A673 (cell line): ENCODE measurements around the gene SHOX. TPM values are rescaled to one million over a fixed set of nuclear protein-coding genes. Genes with fewer than 3 reads are reported as not detected.
"Not testable (repeated sequence)": the region's sequence is repeated elsewhere in the genome, so short reads cannot be mapped to it uniquely, and the experiment has no call there.

Source experiments
- BruUV-seq: library from RNA; stranded (reverse); fragments of 400-500 nt; replicated peaks from 2 replicates; lab custom pipeline; 2021; lab: Mats Ljungman, UMichigan
- CTCF ChIA-PET: fragments of 300-600 bp; sonication (Branson Sonifier 250); formaldehyde crosslinking; loops from one replicate; lab custom pipeline; 2022; ENCODE audit warnings: antibody characterized with exemption; lab: Charles Lee
- POLR2A ChIA-PET: fragments of 300-600 bp; sonication (Branson Sonifier 250); formaldehyde crosslinking; loops from one replicate; lab custom pipeline; 2022; ENCODE audit warnings: antibody characterized with exemption; ENCODE audit not compliant: low non-redundant PET; lab: Charles Lee
- DNase-seq: peaks from one replicate; pipeline ENCODE4 v3.0.0-alpha.2; 2015; ENCODE audit warnings: low spot score
- H3K27ac ChIP-seq: fragments of 200-600 bp; sonication (generic); 2 replicates; pipeline ENCODE4 v1.5.1; 2016; ENCODE audit warnings: mixed run types, low read depth, mild to moderate bottlenecking, mixed read lengths, antibody characterized with exemption, low read length; ENCODE audit not compliant: poor library complexity, severe bottlenecking
- H3K27me3 ChIP-seq: fragments of 200-600 bp; sonication (generic); replicated peaks from 2 replicates; pipeline ENCODE4 v1.6.1; 2017; ENCODE audit warnings: mixed run types, low read depth, mild to moderate bottlenecking, mixed read lengths, antibody characterized with exemption, low read length; ENCODE audit not compliant: insufficient read depth, poor library complexity
- H3K36me3 ChIP-seq: fragments of 200-600 bp; sonication (generic); 2 replicates; pipeline ENCODE4 v1.6.1; 2016; ENCODE audit warnings: mixed run types, mild to moderate bottlenecking, mixed read lengths, antibody characterized with exemption, low read length; ENCODE audit not compliant: insufficient read depth, poor library complexity, severe bottlenecking
- H3K4me1 ChIP-seq: fragments of 200-600 bp; sonication (generic); 2 replicates; pipeline ENCODE4 v1.6.1; 2017; ENCODE audit warnings: mixed run types, mild to moderate bottlenecking, mixed read lengths, antibody characterized with exemption, low read length; ENCODE audit not compliant: insufficient read depth, poor library complexity, severe bottlenecking
- H3K4me3 ChIP-seq: fragments of 200-600 bp; sonication (generic); 2 replicates; pipeline ENCODE4 v1.5.1; 2016; ENCODE audit warnings: low read depth, mixed run types, mild to moderate bottlenecking, mixed read lengths, low read length; ENCODE audit not compliant: poor library complexity, severe bottlenecking
- H3K9me3 ChIP-seq: fragments of 200-600 bp; sonication (generic); 2 replicates; pipeline ENCODE4 v1.6.1; 2016; ENCODE audit warnings: mixed run types, low read depth, mild to moderate bottlenecking, mixed read lengths, antibody characterized with exemption, low read length; ENCODE audit not compliant: poor library complexity, severe bottlenecking
- EZH2 ChIP-seq: fragments of 200-600 bp; sonication (generic); IDR thresholded peaks from 2 replicates; pipeline ENCODE4 v1.6.1; 2017; ENCODE audit warnings: borderline replicate concordance, low read depth, mild to moderate bottlenecking, mixed read lengths, antibody characterized with exemption, low read length; ENCODE audit not compliant: poor library complexity, severe bottlenecking
- intact Hi-C: fragments of 100-400 bp; cut with micrococcal nuclease; formaldehyde crosslinking; loops from one replicate; pipeline ENCODE4 v1.10.0; 2022; ENCODE audit not compliant: unreplicated experiment
- total RNA-seq: library from RNA; stranded (reverse); gene quantifications from 2 replicates; pipeline ENCODE4 v1.2.3, GENCODE V29; 2021
- TF ChIP-seq, protein P1 (sequence below): fragments of 300-800, 200-600 bp; sonication (generic); conservative IDR thresholded peaks from 2 replicates; pipeline ENCODE4 v1.5.1; 2017; ENCODE audit warnings: low read depth, mild to moderate bottlenecking, antibody characterized with exemption, low read length, moderate library complexity, mixed read lengths

SHOX gene
- total RNA-seq, 1 experiment from 2014 or later, result not detected

DNA sequence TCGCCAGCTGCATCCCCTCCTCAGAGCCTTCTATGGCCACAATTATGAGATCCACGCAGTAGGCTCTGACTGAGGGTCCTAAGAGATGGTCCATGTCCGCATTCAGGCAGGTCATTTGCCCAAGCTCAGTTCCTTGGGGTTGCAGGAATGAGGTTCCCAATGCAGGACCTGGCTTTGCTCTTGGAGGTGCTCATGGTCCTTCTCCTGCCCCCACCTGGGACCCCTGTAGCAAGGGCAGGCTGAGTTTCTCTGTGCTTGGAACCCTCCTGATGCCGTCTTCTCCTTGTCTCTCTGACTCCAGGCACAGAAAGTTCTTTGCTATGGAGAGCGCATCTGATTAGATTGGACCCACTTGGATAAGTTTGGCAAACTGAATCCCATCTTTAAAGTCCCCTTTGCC is 16.5 kb upstream of the SHOX start:
- CTCF ChIA-PET, result no interaction called here
- Histone ChIP-seq H3K27me3 (no peaks in the 10 kb centered on the region), H3K36me3 (no peaks in the 10 kb centered on the region), H3K4me1 (no peaks in the 10 kb centered on the region), H3K27ac (no peak overlapping the region), H3K9me3 (peaks cover 4% of the 10 kb centered on the region), H3K4me3 (no peak overlapping the region)
- no peak for DNase-seq
- TF ChIP-seq, protein P1, sequence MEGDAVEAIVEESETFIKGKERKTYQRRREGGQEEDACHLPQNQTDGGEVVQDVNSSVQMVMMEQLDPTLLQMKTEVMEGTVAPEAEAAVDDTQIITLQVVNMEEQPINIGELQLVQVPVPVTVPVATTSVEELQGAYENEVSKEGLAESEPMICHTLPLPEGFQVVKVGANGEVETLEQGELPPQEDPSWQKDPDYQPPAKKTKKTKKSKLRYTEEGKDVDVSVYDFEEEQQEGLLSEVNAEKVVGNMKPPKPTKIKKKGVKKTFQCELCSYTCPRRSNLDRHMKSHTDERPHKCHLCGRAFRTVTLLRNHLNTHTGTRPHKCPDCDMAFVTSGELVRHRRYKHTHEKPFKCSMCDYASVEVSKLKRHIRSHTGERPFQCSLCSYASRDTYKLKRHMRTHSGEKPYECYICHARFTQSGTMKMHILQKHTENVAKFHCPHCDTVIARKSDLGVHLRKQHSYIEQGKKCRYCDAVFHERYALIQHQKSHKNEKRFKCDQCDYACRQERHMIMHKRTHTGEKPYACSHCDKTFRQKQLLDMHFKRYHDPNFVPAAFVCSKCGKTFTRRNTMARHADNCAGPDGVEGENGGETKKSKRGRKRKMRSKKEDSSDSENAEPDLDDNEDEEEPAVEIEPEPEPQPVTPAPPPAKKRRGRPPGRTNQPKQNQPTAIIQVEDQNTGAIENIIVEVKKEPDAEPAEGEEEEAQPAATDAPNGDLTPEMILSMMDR, result no peak
- no peak for TF ChIP-seq EZH2
- BruUV-seq, result no TSS peak
- POLR2A ChIA-PET, result no interaction called here
- intact Hi-C loops, result no loop called here

DNA sequence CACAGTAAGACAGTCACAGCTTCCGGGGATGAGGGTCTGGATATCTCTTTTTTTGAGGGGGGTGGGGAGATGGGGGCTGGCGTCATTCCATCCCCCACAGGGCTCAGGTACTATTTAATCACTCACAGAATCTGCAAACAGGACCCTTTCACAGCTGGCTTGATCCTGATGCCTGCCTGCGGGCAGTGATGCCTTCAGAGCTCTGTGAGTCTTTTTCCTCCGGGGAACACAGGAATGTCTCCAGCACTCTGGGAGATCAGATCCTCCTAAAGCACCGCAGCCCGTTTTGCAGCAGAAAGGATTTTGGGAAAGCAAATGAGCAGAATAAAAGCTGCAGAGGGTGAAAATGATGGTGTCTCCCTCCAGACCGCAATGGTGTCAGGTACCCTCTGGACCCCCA is 13.2 kb upstream of the SHOX start:
- Histone ChIP-seq H3K4me3 (no peak overlapping the region), H3K4me1 (no peaks in the 10 kb centered on the region), H3K27me3 (peaks cover 18% of the 10 kb centered on the region), H3K27ac (no peak overlapping the region), H3K36me3 (no peaks in the 10 kb centered on the region), H3K9me3 (no peaks in the 10 kb centered on the region)
- BruUV-seq, result no TSS peak
- ChIA-PET CTCF (no interaction called here), POLR2A (no interaction called here)
- DNase-seq, result no peak
- TF ChIP-seq EZH2, result no peak
- TF ChIP-seq, protein P1, result no peak
- intact Hi-C loops, result no loop called here

DNA sequence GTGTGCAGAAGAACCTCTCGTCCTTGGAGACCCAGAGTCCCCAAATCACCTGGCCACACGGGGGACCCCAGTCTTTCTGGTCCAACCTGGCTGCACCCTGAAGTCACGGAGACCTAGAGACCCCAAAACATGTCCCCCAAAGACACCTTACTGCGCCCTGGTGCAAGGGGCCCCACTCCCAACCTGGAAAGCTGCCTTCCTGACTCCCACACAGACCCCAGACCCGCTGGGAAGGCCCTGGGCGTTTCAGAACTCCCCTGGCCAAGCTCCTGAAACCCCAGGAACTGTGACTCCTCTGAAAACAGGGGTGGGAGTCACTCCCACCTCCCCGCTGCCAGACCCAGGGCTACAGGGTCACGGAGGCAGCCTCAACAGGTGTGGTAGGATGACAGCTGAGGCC is 12.7 kb upstream of the SHOX start:
- no peak for DNase-seq
- Histone ChIP-seq H3K27me3 (peaks cover 18% of the 10 kb centered on the region), H3K9me3 (no peaks in the 10 kb centered on the region), H3K36me3 (no peaks in the 10 kb centered on the region), H3K4me3 (no peak overlapping the region), H3K4me1 (no peaks in the 10 kb centered on the region), H3K27ac (no peak overlapping the region)
- ChIA-PET POLR2A (no interaction called here), CTCF (no interaction called here)
- TF ChIP-seq, protein P1, result no peak
- no peak for TF ChIP-seq EZH2
- intact Hi-C loops, result no loop called here
- BruUV-seq, result no TSS peak

DNA sequence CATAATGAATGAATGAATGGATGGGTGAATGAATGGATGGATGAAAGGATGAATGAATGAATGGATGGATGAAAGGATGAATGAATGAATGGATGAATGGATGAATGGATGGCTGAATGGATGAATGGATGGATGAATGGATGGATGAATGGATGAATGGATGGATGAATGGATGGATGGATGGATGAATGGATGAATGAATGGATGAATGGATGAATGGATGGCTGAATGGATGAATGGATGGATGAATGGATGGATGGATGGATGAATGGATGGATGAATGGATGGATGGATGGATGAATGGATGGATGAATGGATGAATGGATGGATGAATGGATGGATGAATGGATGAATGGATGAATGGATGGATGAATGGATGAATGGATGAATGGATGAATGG is 12.3 kb upstream of the SHOX start:
- POLR2A ChIA-PET, result not testable (repeated sequence)

More for the DNA sequence above, 12.3 kb upstream of the SHOX start:
- H3K9me3 ChIP-seq, H3K4me3 ChIP-seq, H3K27ac ChIP-seq, intact Hi-C loops, H3K4me1 ChIP-seq, CTCF ChIA-PET, DNase-seq, BruUV-seq, H3K36me3 ChIP-seq: not testable (repeated sequence)
- peaks cover 20% of the 10 kb centered on the region for H3K27me3 ChIP-seq
